DMS 273 (cell line): Measurements from ENCODE around the gene KLHL33.

Source experiments
- DNase-seq: peaks from one replicate; lab custom pipeline; 2025; ENCODE audit not compliant: unreplicated experiment; lab: John Stamatoyannopoulos, UW

Gene KLHL33

GRCh38 chr14:20376071-20376588 lies 59.8 kb downstream of the KLHL33 start:
- no peak for DNase-seq
